K562 (cell line): Measurements from ENCODE around the gene LANCL3. TPM values are rescaled to one million over a fixed set of nuclear protein-coding genes. Genes with fewer than 3 reads are reported as not detected.

Source experiments
- DACH1 ChIP-seq: fragments of 450-650 bp; IDR thresholded peaks from 2 replicates; pipeline ENCODE4 v1.6.1; 2018; ENCODE audit not compliant: partially characterized antibody
- HDGF ChIP-seq: fragments of 450-650 bp; IDR thresholded peaks from 2 replicates; pipeline ENCODE4 v1.6.1; 2016
- IRF2 ChIP-seq: sonication (generic); formaldehyde crosslinking; IDR thresholded peaks from 2 replicates; pipeline ENCODE4 v1.8.1; 2022; ENCODE audit warnings: mild to moderate bottlenecking, missing genetic modification reagents
- JUND ChIP-seq, 2 experiments: IDR thresholded peaks; 2 replicates in 1 of 2; 3 replicates in 1 of 2; pipeline ENCODE4 v1.6.1; 2011; ENCODE audit warnings: borderline replicate concordance in 2 of 2, low read depth in 2 of 2, low read length in 2 of 2, improper control_type of control experiment in 1 of 2, missing biosample characterization in 1 of 2, missing genetic modification characterization in 1 of 2, missing genetic modification reagents in 1 of 2
- KDM4B ChIP-seq, 2 experiments: fragments of 450-650 bp in 1 of 2; sonication (generic) in 1 of 2; IDR thresholded peaks; 2 replicates each; pipeline ENCODE4 v1.6.1; 2016 to 2017; ENCODE audit warnings: borderline replicate concordance in 2 of 2, antibody characterized with exemption in 1 of 2, low read depth in 1 of 2, mild to moderate bottlenecking in 1 of 2
- RAD21 ChIP-seq, 2 experiments: fragments of 250-450 bp in 1 of 2; fragments of 450-650 bp in 1 of 2; sonication (Bioruptor Pico) in 1 of 2; formaldehyde crosslinking in 1 of 2; IDR thresholded peaks in 1 of 2; conservative IDR thresholded peaks in 1 of 2; 2 replicates each; pipeline versions ENCODE4 v1.4.0 to v1.8.0; 2020 to 2022; ENCODE audit warnings: mild to moderate bottlenecking in 2 of 2, moderate library complexity in 1 of 2
- REST ChIP-seq, 2 experiments: fragments of 450-650 bp; formaldehyde crosslinking in 1 of 2; IDR thresholded peaks; 2 replicates each; pipeline versions ENCODE4 v1.4.0 to v1.6.1; 2014 to 2020; ENCODE audit warnings: mild to moderate bottlenecking in 2 of 2, borderline replicate concordance in 1 of 2, low read depth in 1 of 2
- RFX5 ChIP-seq: IDR thresholded peaks from 2 replicates; pipeline ENCODE4 v1.6.1; 2011; ENCODE audit warnings: low read depth, mild to moderate bottlenecking, improper control_type of control experiment, low read length
- SMAD2 ChIP-seq: fragments of 150-350 bp; IDR thresholded peaks from 2 replicates; pipeline ENCODE4 v1.6.1; 2014; ENCODE audit warnings: low read depth, mild to moderate bottlenecking, low read length
- TCF3 ChIP-seq: sonication (generic); formaldehyde crosslinking; IDR thresholded peaks from 2 replicates; pipeline ENCODE4 v1.4.0; 2020; ENCODE audit warnings: mild to moderate bottlenecking, missing genetic modification reagents
- YBX1 ChIP-seq: fragments of 450-650 bp; IDR thresholded peaks from 2 replicates; pipeline ENCODE4 v1.7.1; 2016; ENCODE audit warnings: mild to moderate bottlenecking
- ZBTB33 ChIP-seq: sonication (generic); formaldehyde crosslinking; IDR thresholded peaks from 2 replicates; pipeline ENCODE4 v1.8.1; 2023; ENCODE audit warnings: mild to moderate bottlenecking, missing genetic modification reagents
- ZNF75A ChIP-seq: fragments of 450-650 bp; formaldehyde crosslinking; IDR thresholded peaks from 2 replicates; pipeline ENCODE4 v1.4.0; 2020; ENCODE audit warnings: mild to moderate bottlenecking
- polyA plus RNA-seq, 8 experiments: library from polyadenylated mRNA; depleted of rRNA in 4 of 8; stranded (reverse) in 5 of 8; unstranded in 3 of 8; fragments of >200 nt; fragmentation: Nextera tagmentation in 2 of 8; fragmentation: Illumina TruSeq in 1 of 8; extraction: Ambion mirVana in 2 of 8; extraction: Trizol in 1 of 8; gene quantifications; 2 replicates each; pipeline versions ENCODE4 v1.2.1 to v1.2.3, GENCODE V29; 2011 to 2014; ENCODE audit warnings: inconsistent platforms in 1 of 8, missing spikeins in 1 of 8
- total RNA-seq, 7 experiments: library from RNA; depleted of rRNA in 6 of 7; stranded (reverse); fragments of >200 nt in 6 of 7; fragmentation: Illumina TruSeq in 2 of 7; extraction: Trizol in 2 of 7; gene quantifications; 2 replicates each; pipeline versions ENCODE4 v1.2.1 to v1.2.3, GENCODE V29; 2011 to 2021; ENCODE audit warnings: low replicate concordance in 1 of 7
- TF ChIP-seq, protein P1 (sequence below): fragments of 250-450 bp; sonication (Bioruptor Pico); IDR thresholded peaks from 2 replicates; pipeline ENCODE4 v1.5.0; 2021

The LANCL3 gene
- total and polyA plus RNA-seq, 9 of the 15 experiments (the other 6 are each of a cell fraction or from before 2014, with no cell fraction given): 0.41 to 1.5 (median 0.58) TPM

DNA sequence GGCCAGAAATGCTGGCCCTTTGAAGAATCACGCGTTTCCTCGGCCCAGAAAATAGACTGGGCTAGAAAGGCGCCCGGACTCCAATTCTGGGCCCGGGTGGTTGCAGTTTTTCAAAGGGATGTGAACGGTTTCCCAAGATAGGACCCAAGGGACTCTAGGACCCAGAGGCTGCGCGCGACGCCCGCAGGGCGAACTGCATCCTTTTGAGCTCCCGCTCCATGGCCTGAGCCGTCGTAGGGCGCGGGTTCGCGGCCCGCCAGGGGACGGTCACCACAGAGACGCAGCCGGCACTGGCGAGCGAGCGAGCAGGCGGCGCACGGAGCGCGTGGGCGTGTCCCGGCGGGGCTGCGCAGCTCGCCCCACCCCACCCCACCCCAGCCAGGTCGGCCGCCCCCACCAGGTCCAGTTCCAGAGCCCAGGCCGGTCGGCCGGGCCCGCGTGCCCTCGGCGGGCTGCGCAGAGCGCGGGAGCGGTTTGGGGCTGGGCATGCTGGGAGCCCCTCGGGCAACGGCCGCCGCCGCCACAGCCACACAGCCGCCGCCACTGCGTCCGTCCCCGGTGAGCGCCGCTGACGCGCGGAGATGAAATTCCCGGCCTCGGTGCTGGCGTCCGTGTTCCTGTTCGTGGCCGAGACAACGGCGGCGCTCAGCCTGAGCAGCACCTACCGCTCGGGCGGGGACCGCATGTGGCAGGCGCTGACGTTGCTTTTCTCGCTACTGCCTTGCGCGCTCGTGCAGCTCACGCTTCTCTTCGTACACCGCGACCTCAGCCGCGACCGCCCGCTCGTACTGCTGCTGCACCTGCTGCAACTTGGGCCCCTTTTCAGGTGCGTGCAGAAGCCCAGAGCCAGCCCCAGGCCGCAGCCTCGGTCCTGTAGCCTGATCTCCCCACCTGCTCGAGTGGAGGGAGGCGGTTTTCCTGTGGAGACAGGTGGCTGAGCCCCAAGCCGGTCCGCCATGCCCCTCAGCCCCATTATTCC is 114.2 kb downstream of the LANCL3 start, which contains the start of gene XK (continued):
- TF ChIP-seq REST (IDR thresholded peaks at IDR 0.05; ENCODE audit: borderline replicate concordance): no peak
- TF ChIP-seq REST (CRISPR knock-in tag; IDR thresholded peaks at IDR 0.05; ENCODE audit: low read depth): no peak
- no peak for TF ChIP-seq DACH1
- TF ChIP-seq, protein P1, sequence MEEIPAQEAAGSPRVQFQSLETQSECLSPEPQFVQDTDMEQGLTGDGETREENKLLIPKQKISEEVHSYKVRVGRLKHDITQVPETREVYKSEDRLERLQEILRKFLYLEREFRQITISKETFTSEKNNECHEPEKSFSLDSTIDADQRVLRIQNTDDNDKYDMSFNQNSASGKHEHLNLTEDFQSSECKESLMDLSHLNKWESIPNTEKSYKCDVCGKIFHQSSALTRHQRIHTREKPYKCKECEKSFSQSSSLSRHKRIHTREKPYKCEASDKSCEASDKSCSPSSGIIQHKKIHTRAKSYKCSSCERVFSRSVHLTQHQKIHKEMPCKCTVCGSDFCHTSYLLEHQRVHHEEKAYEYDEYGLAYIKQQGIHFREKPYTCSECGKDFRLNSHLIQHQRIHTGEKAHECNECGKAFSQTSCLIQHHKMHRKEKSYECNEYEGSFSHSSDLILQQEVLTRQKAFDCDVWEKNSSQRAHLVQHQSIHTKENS (CRISPR knock-in tag): no peak
- TF ChIP-seq SMAD2: no peak
- TF ChIP-seq YBX1: no peak
- TF ChIP-seq TCF3: peak; percentile 15; the same call in 1 of the 2 replicates
- TF ChIP-seq KDM4B (IDR thresholded peaks at IDR 0.05; ENCODE audit: borderline replicate concordance in 2 of 2, low read depth in 1 of 2): no peak
- no peak for TF ChIP-seq JUND (IDR thresholded peaks at IDR 0.05; ENCODE audit: borderline replicate concordance, low read depth, low read length)
- no peak; the same call in 2 of the 3 replicates for TF ChIP-seq JUND (tag; IDR thresholded peaks at IDR 0.05; ENCODE audit: borderline replicate concordance, low read depth, low read length)
- no peak for TF ChIP-seq RFX5
- TF ChIP-seq IRF2 (CRISPR knock-in tag): peak; percentile 75; the same call in 1 of the 2 replicates
- no peak for TF ChIP-seq RAD21 (CRISPR knock-in tag; conservative IDR thresholded peaks at IDR 0.05 in 1 of 2, IDR thresholded peaks at IDR 0.05 in 1 of 2)
- no peak for TF ChIP-seq HDGF
- no peak for TF ChIP-seq ZNF75A
- peak; percentile 47 for TF ChIP-seq ZBTB33 (CRISPR knock-in tag)
